GM18505 (cell line): Measurements from ENCODE around the gene KCNJ6.
"Not testable (repeated sequence)": the region's sequence is repeated elsewhere in the genome, so short reads cannot be mapped to it uniquely, and the experiment has no call there.

Source experiments
- ATAC-seq: cut with Tn5 transposase; IDR thresholded peaks from one replicate; pipeline ENCODE4 v1.9.1; 2021; ENCODE audit not compliant: unreplicated experiment
- POLR2A ChIP-seq: IDR thresholded peaks from 4 replicates; pipeline ENCODE4 v1.6.1; 2011; ENCODE audit warnings: borderline replicate concordance; ENCODE audit not compliant: insufficient read depth, insufficient read length; ENCODE audit errors: extremely low read depth

Gene KCNJ6

DNA sequence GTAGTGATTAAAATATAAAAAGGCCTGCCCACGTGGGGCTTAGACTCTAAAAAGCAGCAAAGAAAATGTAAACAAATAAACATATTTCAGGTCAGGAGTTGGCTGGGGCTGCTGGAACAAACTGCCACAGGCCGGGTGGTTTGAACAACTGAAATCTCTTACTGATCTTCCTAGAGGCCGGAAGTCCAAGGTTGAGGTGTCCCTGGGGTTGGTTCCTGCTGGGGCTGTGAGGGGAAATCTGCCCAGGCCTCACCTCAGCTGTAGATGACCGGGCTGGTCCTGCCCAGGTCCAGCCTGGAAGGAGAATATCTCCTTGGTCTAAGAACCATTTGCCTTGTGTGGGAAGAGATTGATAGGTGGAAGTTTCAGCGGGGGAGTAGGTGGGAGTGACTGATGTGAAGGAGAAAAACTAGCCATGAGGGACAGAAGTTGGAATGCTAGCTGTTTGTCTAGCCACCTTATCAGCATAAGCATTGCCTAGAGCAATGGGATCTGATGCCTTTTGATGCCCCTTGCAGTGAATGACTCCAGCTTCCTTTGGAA is 328.6 kb downstream of the KCNJ6 start:
- ATAC-seq: no peak
- no peak for TF ChIP-seq POLR2A

DNA sequence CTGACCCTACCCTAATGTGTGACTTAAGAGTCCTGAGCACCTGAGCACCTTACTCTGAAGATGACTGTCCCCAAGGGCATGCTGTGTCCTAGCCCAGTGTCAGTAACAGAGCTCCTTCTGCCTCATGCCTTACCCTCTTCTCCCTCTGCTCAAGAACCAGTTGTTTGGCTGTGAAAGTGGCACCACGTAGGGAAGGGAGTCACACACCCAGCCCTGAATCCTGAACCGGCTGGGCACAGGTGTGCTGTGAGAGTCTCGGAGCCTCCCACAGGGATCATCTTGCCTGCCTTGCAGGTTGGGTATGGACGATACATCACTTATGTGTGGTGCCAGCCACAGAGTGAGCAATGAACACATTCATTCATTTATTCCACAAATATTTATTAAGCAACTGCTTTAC is 329.1 kb downstream of the KCNJ6 start:
- ATAC-seq: no peak

DNA sequence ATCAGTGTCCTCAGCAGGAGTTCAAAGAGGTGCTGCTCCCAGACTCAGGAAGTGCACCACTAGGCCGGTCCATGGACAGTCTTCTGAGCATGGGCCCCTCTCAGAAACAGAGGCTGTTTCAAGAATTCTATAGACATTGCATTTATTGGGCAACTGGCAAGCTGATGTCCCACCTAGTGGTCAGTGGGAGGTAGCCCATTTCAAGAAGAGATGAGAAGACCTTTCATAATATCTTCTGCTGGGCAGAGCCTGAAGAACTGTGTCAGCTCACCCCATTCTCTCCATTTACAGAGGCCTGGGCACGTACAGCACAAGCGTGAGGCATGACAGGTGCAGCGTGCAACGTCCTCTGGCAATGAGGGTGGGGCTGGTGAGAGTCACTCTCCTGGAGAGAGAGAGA is 333.7 kb downstream of the KCNJ6 start:
- no peak for ATAC-seq

More for the DNA sequence above, 329.1 kb downstream of the KCNJ6 start:
- TF ChIP-seq POLR2A: no peak

DNA sequence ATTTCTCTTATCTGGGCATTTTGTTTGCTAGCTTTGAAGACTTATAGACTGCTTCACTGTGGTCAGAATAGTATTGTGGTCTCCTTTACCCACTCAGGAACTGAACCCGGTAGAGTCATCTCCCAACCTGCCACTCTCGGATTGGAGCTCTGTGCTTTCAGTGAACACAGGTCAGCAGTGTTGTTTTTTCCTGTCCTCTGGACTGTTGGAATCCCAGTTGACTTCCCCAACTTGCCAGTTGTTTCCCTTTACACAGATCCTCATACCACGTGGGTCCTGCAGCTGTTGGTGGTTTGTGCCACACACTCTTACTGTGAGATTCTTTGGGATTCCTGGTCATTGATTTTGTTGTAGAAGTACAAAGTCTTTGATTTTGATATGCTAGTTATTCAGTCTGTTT is 335.6 kb downstream of the KCNJ6 start:
- no peak for ATAC-seq
- no peak for TF ChIP-seq POLR2A

More for the DNA sequence above, 333.7 kb downstream of the KCNJ6 start:
- TF ChIP-seq POLR2A: no peak

DNA sequence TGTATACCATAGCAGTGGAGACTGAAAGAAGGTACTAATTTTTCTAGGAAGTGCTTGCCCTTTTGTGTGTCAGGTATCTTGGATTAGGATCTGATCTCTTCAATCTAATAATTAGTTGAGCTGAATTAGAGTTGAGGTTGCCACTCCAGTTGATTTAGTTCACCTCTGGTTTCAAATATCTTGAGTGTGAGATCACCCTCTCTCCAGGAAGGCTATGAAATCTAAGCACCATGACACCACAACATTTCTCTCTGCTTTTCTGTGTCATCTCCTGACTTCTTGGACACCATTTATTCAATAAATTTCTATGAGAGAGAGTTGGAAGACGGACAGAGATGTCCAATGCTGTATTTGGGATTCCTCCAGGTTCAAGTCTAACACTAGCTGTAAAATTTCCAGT is 336.9 kb downstream of the KCNJ6 start:
- ATAC-seq: no peak
- no peak for TF ChIP-seq POLR2A

DNA sequence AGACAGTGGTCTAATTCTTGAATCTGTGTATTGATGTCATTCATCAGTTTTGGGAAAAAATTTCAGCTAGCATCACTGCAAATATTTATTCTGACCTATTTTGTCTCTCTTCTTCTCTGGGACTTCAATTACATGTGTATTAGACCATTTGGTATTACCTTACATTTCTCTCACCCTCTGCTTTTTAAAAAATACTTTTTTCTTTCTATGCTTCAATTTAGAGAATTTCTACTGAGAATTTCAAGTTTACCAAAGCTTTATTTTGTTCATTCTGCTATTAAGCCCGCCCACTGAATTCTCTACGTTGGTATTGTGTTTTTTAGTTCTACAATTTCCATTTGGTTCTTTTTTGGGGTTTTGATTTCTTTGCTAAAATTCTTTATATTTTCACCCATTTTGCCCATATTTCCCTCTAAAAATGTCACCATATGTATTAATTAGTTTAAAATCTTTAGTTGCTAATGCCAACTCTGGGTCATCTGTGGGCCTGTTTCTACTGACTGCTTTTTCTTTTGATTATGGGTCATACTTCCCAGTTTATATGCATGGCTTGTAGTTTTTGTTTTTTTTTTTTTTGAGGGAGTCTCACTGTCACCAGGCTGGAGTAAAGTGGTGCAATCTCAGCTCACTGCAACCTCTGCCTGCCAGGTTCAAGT is 337.7 kb downstream of the KCNJ6 start:
- no peak for ATAC-seq
- no peak for TF ChIP-seq POLR2A

DNA sequence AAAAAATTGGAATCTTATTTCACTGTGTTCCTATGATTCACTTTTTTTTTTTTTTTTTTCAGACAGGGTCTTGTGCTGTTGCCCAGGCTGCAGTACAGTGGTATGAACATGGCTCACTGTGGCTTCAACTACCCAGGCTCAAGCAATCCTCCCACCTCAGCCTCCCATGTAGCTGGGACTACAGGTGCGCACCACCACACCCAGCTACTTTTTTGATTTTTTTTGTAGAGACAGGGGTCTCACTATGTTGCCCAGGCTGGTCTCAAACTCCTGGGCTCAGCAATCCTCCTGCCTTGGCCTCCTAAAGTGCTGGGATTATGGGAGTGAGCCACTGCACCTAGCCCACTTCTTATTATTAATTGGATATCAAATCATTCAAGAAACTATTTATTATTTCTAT is 339.3 kb downstream of the KCNJ6 start:
- ATAC-seq: not testable (repeated sequence)

DNA sequence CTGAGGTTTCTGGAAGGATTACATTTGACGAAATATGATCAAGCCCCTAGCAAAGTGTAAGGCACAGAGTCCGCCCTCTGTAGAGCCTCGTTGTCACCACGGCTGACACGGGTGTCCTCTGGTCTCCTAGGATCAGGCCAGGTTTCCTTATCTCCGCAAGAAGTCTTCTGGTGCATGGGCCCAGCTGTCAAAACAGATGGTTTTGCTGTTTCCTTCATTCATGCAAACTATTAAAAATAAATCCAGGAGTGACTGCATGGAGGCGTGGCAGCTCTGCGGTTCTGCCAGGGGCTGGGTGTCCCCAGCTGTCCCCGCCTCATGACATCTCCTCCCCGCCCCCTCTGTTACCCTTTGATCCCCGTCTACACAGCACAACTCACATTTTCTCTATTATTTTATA is 340.7 kb downstream of the KCNJ6 start:
- no peak for ATAC-seq
- no peak for TF ChIP-seq POLR2A

DNA sequence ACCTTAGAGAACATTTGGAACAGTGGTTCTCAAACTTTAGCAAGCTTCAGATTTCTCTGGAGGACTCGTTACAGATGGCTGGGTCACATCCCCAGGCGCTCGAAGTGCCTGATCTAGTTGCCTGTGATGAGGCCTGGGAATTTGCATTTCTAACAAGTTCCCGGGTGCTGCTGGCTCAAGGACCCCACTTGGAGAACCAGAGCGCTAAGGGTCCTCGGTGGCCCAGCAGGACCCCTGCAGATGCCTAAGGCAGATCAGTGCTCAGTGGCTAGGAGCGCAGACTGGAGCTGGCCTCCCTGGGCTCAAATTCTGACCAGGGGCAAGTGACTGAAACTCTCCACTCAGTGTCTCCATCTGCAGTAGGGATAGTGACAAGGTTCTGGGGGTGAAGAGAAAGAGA is 341.5 kb downstream of the KCNJ6 start:
- ATAC-seq: no peak
- TF ChIP-seq POLR2A: no peak

DNA sequence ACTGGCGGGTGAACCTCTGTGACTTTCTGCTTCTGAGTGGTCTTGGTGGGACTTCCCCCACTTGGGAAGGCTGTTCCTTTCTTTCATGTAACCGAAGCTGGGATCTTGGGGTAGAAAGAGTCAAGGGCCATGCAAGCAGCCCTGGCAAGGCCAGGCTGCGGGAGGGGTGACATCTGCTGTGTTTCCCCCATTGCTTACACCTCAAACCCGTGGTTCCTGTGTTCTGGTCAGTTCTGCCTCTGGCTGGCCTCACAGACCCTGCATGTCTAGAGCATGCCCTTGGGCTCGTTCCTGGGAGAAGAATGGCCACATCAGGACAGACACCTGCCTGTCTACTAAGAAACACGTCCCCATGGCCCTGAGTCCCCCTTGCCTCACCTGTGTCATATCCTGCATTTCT is 341.9 kb downstream of the KCNJ6 start:
- TF ChIP-seq POLR2A: no peak
- no peak for ATAC-seq

DNA sequence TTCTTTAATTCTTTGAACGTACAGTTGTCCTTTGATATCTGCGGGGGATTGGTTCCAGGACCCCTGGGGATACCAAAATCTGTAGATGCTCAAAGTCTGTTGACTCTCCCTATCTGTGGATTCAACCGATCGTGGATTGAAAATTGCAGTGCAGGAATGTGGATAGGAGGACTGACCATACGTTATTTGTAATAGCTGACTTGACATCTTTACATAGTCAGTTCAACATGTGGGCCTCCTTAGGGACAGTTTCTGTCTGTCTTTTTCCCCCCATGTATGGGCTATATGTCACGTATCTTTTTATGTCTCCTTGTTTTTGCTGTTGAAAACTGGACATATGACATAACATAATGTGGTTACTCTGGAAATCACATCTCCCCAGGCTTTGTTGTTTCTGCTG is 344.8 kb downstream of the KCNJ6 start:
- ATAC-seq: no peak
- TF ChIP-seq POLR2A: no peak

DNA sequence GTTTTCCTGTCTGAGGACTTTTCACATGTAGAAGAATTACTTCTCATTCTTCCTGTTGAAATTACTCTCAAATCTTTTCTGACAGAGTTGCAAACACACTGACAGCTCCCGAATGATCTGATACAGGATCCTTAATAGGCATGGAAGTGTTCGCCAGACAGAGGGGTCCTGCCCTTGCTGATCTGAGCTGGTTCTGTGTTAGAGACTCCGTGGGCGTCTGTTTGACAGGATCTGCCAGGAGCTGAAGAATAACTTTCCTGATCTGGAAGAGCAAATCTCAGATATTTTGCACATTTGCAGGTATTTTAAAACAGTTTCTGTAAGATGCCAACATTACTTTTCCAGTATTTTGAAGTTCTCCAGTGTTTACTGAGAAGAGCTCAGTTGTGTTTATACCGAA is 347.3 kb downstream of the KCNJ6 start:
- no peak for TF ChIP-seq POLR2A

DNA sequence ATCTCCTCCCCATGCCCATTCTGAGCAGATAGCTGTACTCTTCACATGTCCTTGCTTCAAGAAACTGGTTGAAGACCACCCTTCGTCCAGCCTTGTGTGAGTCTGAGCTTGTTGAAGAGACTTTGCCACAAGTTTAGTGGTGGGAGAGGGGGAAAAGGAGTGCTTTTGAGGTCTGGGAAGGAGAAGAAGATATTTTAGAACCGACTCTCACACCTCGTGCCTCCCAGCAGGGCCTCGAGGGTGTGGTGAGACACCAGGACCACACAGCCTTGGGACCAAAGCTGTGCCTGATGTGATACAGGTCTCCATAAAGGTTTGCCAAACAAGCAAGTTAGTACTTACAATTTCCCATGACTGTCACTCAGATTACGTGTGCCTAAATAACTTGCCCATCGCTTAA is 347.8 kb downstream of the KCNJ6 start:
- TF ChIP-seq POLR2A: no peak
- no peak for ATAC-seq

More for the DNA sequence above, 347.3 kb downstream of the KCNJ6 start:
- ATAC-seq: no peak

DNA sequence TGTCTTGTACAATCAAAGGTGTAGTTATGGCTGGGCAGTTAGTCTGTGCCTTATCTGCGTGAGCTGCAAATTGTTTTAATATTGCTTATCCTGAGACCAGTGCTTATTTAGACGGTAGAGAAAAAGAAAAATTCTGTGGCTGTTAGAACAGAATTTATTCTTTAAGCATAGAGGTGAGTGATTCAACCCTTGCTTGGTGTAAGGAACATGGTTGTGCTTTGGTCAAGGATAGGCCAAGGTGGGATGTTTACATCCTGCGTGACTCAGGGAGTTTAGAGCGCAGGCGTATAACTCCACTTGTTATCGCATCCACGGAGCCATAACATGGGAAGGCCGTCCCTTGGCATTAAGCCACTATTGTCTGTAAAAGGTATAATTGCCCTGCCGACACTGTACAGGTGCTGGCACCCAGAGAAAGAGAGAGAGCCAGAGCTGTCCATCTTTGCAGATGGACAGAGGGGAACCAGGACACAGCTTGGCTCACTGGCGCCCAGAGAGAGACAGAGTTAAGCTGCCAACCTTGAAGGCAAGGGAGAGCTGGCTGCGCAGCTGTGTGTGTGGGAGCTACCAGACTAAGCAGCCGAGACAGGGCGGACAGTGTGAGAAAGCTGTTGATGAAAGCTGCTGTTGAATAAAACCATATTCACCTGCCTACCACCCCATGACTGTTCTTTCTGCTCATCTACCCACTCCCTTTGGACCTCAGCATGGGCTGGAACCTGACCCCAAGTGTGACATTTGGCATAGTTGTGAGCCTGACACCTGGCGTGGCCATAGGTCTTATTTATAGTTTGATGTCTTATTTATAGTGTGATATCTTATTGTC is 349.3 kb downstream of the KCNJ6 start:
- no peak for ATAC-seq
- TF ChIP-seq POLR2A: no peak
